Activated CD4-positive, alpha-beta T cell treated with anti-CD3 and anti-CD28 coated beads, Interleukin-2, amount 50 U/mL, for 24 hours (primary cell): ENCODE results near the gene RBL2.
"Not testable (repeated sequence)": the region's sequence is repeated elsewhere in the genome, so short reads cannot be mapped to it uniquely, and the experiment has no call there.

Experiments used
- DNase-seq, 2 donors: peaks; one replicate each; pipeline ENCODE4 v3.0.0-alpha.2; 2020; ENCODE audit warnings: low read depth in 1 of 2, low spot score in 1 of 2

The RBL2 gene

DNA sequence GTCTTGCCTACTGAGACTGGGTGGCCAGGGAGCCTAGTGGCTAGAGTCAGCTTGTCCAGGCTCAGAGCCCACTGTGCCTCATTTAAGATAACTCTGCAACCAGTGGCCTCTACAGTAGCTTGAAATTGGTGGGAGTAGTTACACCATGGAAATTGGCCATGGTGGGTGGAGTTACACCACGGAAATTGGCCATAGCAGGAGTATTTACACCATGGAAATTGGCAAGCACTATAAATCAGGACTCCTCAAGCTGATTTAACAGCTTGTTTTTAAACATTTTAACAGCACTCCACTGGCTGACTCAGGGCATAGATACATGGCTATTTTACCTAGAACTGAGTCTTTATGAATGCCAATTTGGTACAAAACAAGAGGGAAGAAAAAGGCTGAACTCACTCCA lies 96.5 kb downstream of the RBL2 start:
- no peak for DNase-seq

DNA sequence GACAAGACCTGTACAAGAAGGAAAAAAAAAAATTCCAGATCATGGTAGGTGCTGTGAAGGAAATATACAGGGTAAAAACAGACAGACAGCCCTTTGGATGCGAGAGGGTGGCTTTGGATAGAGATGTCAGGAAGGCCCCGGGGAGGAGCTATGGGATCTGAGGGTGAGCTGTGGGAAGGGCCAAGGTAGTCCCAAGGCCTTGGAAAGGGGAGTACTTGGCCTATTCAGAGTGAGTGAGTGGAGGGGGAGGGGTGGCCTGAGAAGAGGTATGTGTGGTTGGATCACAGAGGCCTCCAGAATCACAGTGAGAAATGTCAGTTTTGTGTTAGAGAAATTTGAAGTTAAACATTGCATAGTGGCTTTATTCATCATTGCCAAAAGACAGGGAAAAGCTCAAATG lies 99.9 kb downstream of the RBL2 start:
- DNase-seq = no peak

DNA sequence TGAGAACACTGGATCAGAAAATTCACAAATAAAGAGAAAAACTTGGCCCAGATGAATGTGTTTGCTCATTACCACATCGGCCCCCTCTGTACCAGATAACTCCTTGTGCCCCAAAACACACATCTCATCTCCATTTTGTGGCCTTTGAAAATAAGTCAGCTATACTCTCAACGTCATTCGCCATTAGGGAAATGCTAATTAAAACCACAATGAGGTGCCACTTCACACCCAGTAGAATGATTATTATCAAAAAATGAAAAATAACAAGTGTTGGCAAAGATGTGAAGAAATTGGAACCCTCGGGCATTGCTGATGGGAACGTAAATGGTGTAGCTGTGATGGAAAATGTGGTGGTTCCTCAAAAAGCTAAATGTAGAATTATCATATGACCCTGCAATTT lies 103.4 kb downstream of the RBL2 start:
- DNase-seq = no peak

DNA sequence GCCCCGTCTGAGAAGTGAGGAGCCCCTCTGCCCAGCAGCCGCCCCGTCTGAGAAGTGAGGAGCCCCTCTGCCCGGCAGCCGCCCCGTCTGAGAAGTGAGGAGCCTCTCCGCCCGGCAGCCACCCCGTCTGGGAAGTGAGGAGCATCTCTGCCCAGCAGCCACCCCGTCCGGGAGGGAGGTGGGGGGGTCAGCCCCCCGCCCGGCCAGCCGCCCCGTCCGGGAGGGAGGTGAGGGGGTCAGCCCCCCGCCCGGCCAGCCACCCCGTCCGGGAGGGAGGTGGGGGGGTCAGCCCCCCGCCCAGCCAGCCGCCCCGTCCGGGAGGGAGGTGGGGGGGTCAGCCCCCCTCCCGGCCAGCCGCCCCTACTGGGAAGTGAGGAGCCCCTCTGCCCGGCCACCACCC lies 105.1 kb downstream of the RBL2 start:
- not testable (repeated sequence) for DNase-seq

DNA sequence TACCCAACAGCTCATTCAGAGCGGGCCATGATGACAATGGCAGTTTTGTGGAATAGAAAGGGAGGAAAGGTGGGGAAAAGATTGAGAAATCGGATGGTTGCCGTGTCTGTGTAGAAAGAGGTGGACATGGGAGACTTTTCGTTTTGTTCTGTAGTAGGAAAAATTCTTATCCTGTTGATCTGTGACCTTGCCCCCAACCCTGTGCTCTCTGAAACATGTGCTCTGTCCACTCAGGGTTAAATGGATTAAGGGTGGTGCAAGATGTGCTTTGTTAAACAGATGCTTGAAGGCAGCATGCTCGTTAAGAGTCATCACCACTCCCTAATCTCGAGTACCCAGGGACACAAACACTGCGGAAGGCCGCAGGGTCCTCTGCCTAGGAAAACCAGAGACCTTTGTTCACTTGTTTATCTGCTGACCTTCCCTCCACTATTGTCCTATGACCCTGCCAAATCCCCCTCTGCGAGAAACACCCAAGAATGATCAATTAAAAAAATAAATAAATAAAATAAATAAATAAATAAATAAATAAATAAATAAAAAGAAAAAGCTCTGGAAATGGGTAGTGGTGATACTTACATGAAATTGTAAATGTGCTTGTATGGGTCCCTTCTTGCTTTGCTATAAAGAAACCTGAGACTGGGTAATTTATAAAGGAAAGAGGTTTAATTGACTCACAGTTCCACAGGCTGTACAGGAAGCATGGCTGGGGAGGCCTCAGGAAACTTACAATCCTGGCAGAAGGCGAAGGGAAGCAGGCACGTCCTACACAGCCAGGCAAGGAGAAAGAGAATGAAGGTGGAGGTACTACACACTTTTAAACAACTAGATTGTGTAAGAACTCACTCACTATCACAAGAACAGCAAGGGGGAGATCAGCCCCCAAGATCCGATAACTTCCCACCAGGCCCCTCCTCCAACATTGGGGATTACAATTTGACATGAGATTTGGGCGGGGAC lies 105.8 kb downstream of the RBL2 start:
- not testable (repeated sequence) for DNase-seq
